ENCODE results near the gene LRMDA.
"Not testable (repeated sequence)": the region's sequence is repeated elsewhere in the genome, so short reads cannot be mapped to it uniquely, and the experiment has no call there.

LRMDA gene

GRCh38 chr10:75589895-75590654 is 158.7 kb downstream of the LRMDA start:
- DNase-seq (ENCODE audit: low spot score) = no peak

GRCh38 chr10:75592151-75592787 is 160.8 kb downstream of the LRMDA start:
- no peak for DNase-seq (ENCODE audit: low spot score)

- DNase-seq (ENCODE audit: low spot score) = no peak
These were observed 161.6 kb downstream of the LRMDA start for GRCh38 chr10:75592791-75593643.

- no peak for DNase-seq (ENCODE audit: low spot score)
These were observed 162.5 kb downstream of the LRMDA start for GRCh38 chr10:75593692-75594556.

GRCh38 chr10:75596930-75597620 is 165.7 kb downstream of the LRMDA start:
- no peak for DNase-seq (ENCODE audit: low spot score)

GRCh38 chr10:75597773-75598440 is 166.5 kb downstream of the LRMDA start:
- no peak for DNase-seq (ENCODE audit: low spot score)

GRCh38 chr10:75598998-75599397 is 167.6 kb downstream of the LRMDA start:
- DNase-seq (ENCODE audit: low spot score) = no peak

GRCh38 chr10:75599875-75600648 is 168.6 kb downstream of the LRMDA start:
- no peak for DNase-seq (ENCODE audit: low spot score)

GRCh38 chr10:75600833-75601232 is 169.4 kb downstream of the LRMDA start:
- DNase-seq (ENCODE audit: low spot score) = no peak

- DNase-seq (ENCODE audit: low spot score) = no peak
These were observed 170.9 kb downstream of the LRMDA start for GRCh38 chr10:75602341-75602740.

GRCh38 chr10:75605096-75605495 is 173.7 kb downstream of the LRMDA start:
- no peak for DNase-seq (ENCODE audit: low spot score)

- not testable (repeated sequence) for DNase-seq (ENCODE audit: low spot score)
These were observed 174.4 kb downstream of the LRMDA start for GRCh38 chr10:75605795-75606194.

GRCh38 chr10:75606203-75606779 is 174.9 kb downstream of the LRMDA start:
- DNase-seq (ENCODE audit: low spot score) = no peak

- no peak for DNase-seq (ENCODE audit: low spot score)
These were observed 176.2 kb downstream of the LRMDA start for GRCh38 chr10:75607576-75607975.

GRCh38 chr10:75610183-75610582 is 178.8 kb downstream of the LRMDA start:
- DNase-seq (ENCODE audit: low spot score) = no peak

GRCh38 chr10:75611172-75611992 is 180.0 kb downstream of the LRMDA start:
- DNase-seq (ENCODE audit: low spot score) = no peak

GRCh38 chr10:75611993-75612372 is 180.6 kb downstream of the LRMDA start:
- DNase-seq (ENCODE audit: low spot score) = no peak

- DNase-seq (ENCODE audit: low spot score) = peak; percentile 60
These were observed 181.7 kb downstream of the LRMDA start for GRCh38 chr10:75612904-75613684.

All from AG20443 (cell line).